CD4-positive, CD25-positive, alpha-beta regulatory T cell (primary cell): Measurements from ENCODE around the gene SLC38A1. TPM values are rescaled to one million over a fixed set of nuclear protein-coding genes. Genes with fewer than 3 reads are reported as not detected.

Experiments used
- ATAC-seq, 2 donors: fragments of 150-1000 bp; cut with Tn5 transposase; one replicate each; pipeline ENCODE4 v1.10.0; 2021; ENCODE audit warnings: low read depth in 2 of 2, moderate number of reproducible peaks in 2 of 2, moderate library complexity in 1 of 2
- DNase-seq, 3 donors: peaks; one replicate each; pipeline versions ENCODE4 v3.0.0 to v3.0.0-alpha.2; 2012 to 2022; ENCODE audit warnings: mixed read lengths in 1 of 3
- H3K27ac ChIP-seq: one replicate; pipeline ENCODE4 v1.7.0; 2013; ENCODE audit warnings: mild to moderate bottlenecking, low read length; ENCODE audit not compliant: insufficient read depth, poor library complexity, severe bottlenecking
- H3K27me3 ChIP-seq: one replicate; pipeline ENCODE4 v1.7.0; 2013; ENCODE audit warnings: low read length; ENCODE audit not compliant: control insufficient read depth, insufficient read depth
- H3K36me3 ChIP-seq: one replicate; pipeline ENCODE4 v1.7.0; 2013; ENCODE audit warnings: mild to moderate bottlenecking, low read length, moderate library complexity; ENCODE audit not compliant: control insufficient read depth, insufficient read depth
- H3K4me1 ChIP-seq: 2 replicates; pipeline ENCODE4 v1.7.0; 2013; ENCODE audit warnings: mild to moderate bottlenecking, low read length; ENCODE audit not compliant: insufficient read depth, control insufficient read depth, poor library complexity, severe bottlenecking
- H3K4me3 ChIP-seq: one replicate; pipeline ENCODE4 v1.7.0; 2013; ENCODE audit warnings: low read depth, mild to moderate bottlenecking, low read length, moderate library complexity
- H3K9me3 ChIP-seq, 2 experiments: 1 replicate in 1 of 2; 2 replicates in 1 of 2; pipeline ENCODE4 v1.7.0; 2013; ENCODE audit warnings: low read length in 2 of 2, mild to moderate bottlenecking in 1 of 2, moderate library complexity in 1 of 2; ENCODE audit not compliant: control insufficient read depth in 2 of 2
- H3K27ac Mint-ChIP-seq, 3 donors: one replicate each; pipeline ENCODE4 v1.8.0; 2020 to 2022; ENCODE audit warnings: mild to moderate bottlenecking in 3 of 3, mixed read lengths in 3 of 3, moderate library complexity in 2 of 3
- H3K27me3 Mint-ChIP-seq: one replicate; pipeline ENCODE4 v1.8.0; 2022; ENCODE audit warnings: mild to moderate bottlenecking, mixed read lengths
- H3K36me3 Mint-ChIP-seq: one replicate; pipeline ENCODE4 v1.8.0; 2020; ENCODE audit warnings: mixed read lengths
- H3K4me1 Mint-ChIP-seq, 4 donors: one replicate each; pipeline ENCODE4 v1.8.0; 2020 to 2022; ENCODE audit warnings: mixed read lengths in 4 of 4, mild to moderate bottlenecking in 1 of 4
- H3K4me3 Mint-ChIP-seq, 4 donors: one replicate each; pipeline ENCODE4 v1.8.0; 2020 to 2022; ENCODE audit warnings: mild to moderate bottlenecking in 4 of 4, mixed read lengths in 4 of 4, moderate library complexity in 3 of 4
- H3K9me3 Mint-ChIP-seq, 7 donors: one replicate each; pipeline ENCODE4 v1.8.0; 2020 to 2022; ENCODE audit warnings: mixed read lengths in 7 of 7, mild to moderate bottlenecking in 3 of 7, moderate library complexity in 2 of 7
- polyA plus RNA-seq, 4 donors: library from polyadenylated mRNA; unstranded; fragments of 300-500 nt; fragmentation: Illumina TruSeq; gene quantifications; one replicate each; pipeline ENCODE4 v1.2.3, GENCODE V29; 2021
- total RNA-seq: library from RNA; stranded (reverse); gene quantifications from one replicate; pipeline ENCODE4 v1.2.3, GENCODE V29; 2022

Gene SLC38A1
- total and polyA plus RNA-seq, 5 donors from 2014 or later: 257 to 342 (median 276) TPM

- peaks cover 0 to 3% (median 0%) of the 10 kb centered on the region in 7 donors for H3K9me3 Mint-ChIP-seq
- Histone ChIP-seq H3K27me3 (no peaks in the 10 kb centered on the region), H3K4me3 (peak overlapping the region; percentile 82), H3K36me3 (peaks cover 4% of the 10 kb centered on the region), H3K4me1 (peaks cover 47% of the 10 kb centered on the region), H3K9me3 (no peaks in the 10 kb centered on the region), H3K27ac (peak overlapping the region; percentile 96)
- H3K27ac Mint-ChIP-seq: no peak overlapping the region
- peak; percentile 23 to 47 for ATAC-seq
- no peaks in the 10 kb centered on the region for H3K27me3 Mint-ChIP-seq
- peak; percentile 57 to 90 (median 62) for DNase-seq
- no peak overlapping the region for H3K4me3 Mint-ChIP-seq
- no peaks in the 10 kb centered on the region for H3K36me3 Mint-ChIP-seq
- peaks cover 0 to 39% (median 24%) of the 10 kb centered on the region in 4 donors for H3K4me1 Mint-ChIP-seq
Observed at GRCh38 chr12:46269429-46270241, 792 bp upstream of the SLC38A1 start.

- H3K36me3 Mint-ChIP-seq: no peaks in the 10 kb centered on the region
- Histone ChIP-seq H3K27ac (peak overlapping the region; percentile 96), H3K4me3 (peak overlapping the region; percentile 90), H3K4me1 (peaks cover 63% of the 10 kb centered on the region), H3K27me3 (no peaks in the 10 kb centered on the region), H3K36me3 (peaks cover 4% of the 10 kb centered on the region), H3K9me3 (no peaks in the 10 kb centered on the region)
- H3K27me3 Mint-ChIP-seq: no peaks in the 10 kb centered on the region
- no peak overlapping the region for H3K4me3 Mint-ChIP-seq
- H3K4me1 Mint-ChIP-seq: peaks cover 9 to 44% (median 32%) of the 10 kb centered on the region in 4 donors
- DNase-seq (peak; percentile 14 to 73 (median 45)), ATAC-seq (no peak)
- no peak overlapping the region for H3K27ac Mint-ChIP-seq
- H3K9me3 Mint-ChIP-seq: peaks cover 0 to 3% (median 0%) of the 10 kb centered on the region in 7 donors
Observed at GRCh38 chr12:46267825-46268582, 839 bp downstream of the SLC38A1 start.

GRCh38 chr12:46267575-46267824 lies 1.3 kb downstream of the SLC38A1 start:
- Histone ChIP-seq H3K4me1 (peaks cover 68% of the 10 kb centered on the region), H3K27ac (peak overlapping the region; percentile 96), H3K4me3 (peak overlapping the region; percentile 90), H3K9me3 (no peaks in the 10 kb centered on the region), H3K27me3 (no peaks in the 10 kb centered on the region), H3K36me3 (peaks cover 6% of the 10 kb centered on the region)
- no peaks in the 10 kb centered on the region for H3K36me3 Mint-ChIP-seq
- ATAC-seq (no peak), DNase-seq (peak in 1 of 3 donors; percentile 60)
- no peak overlapping the region for H3K27ac Mint-ChIP-seq
- no peak overlapping the region for H3K4me3 Mint-ChIP-seq
- no peaks in the 10 kb centered on the region for H3K27me3 Mint-ChIP-seq
- H3K9me3 Mint-ChIP-seq: peaks cover 0 to 3% (median 0%) of the 10 kb centered on the region in 7 donors
- peaks cover 13 to 46% (median 35%) of the 10 kb centered on the region in 4 donors for H3K4me1 Mint-ChIP-seq

- no peaks in the 10 kb centered on the region for H3K36me3 Mint-ChIP-seq
- peak overlapping the region; percentile 90 for H3K4me3 ChIP-seq
- H3K36me3 ChIP-seq: peaks cover 8% of the 10 kb centered on the region
- peak overlapping the region; percentile 96 for H3K27ac ChIP-seq
- H3K4me3 Mint-ChIP-seq: no peak overlapping the region
- no peak overlapping the region for H3K27ac Mint-ChIP-seq
- peaks cover 13 to 42% (median 32%) of the 10 kb centered on the region in 4 donors for H3K4me1 Mint-ChIP-seq
- no peaks in the 10 kb centered on the region for H3K9me3 ChIP-seq
- DNase-seq (peak; percentile 68 to 87 (median 86)), ATAC-seq (peak; percentile 35 to 36)
- peaks cover 72% of the 10 kb centered on the region for H3K4me1 ChIP-seq
- no peaks in the 10 kb centered on the region for H3K27me3 ChIP-seq
- peaks cover 0 to 3% (median 0%) of the 10 kb centered on the region in 7 donors for H3K9me3 Mint-ChIP-seq
- H3K27me3 Mint-ChIP-seq: no peaks in the 10 kb centered on the region
Observed at GRCh38 chr12:46266869-46267574, 1.8 kb downstream of the SLC38A1 start.

- no peaks in the 10 kb centered on the region for H3K27me3 Mint-ChIP-seq
- no peak for ATAC-seq
- no peaks in the 10 kb centered on the region for H3K36me3 Mint-ChIP-seq
- Histone ChIP-seq H3K4me3 (peak overlapping the region; percentile 90), H3K4me1 (peaks cover 75% of the 10 kb centered on the region), H3K36me3 (peaks cover 13% of the 10 kb centered on the region), H3K27me3 (no peaks in the 10 kb centered on the region), H3K9me3 (no peaks in the 10 kb centered on the region), H3K27ac (peak overlapping the region; percentile 96)
- peaks cover 0 to 3% (median 0%) of the 10 kb centered on the region in 7 donors for H3K9me3 Mint-ChIP-seq
- H3K27ac Mint-ChIP-seq: no peak overlapping the region
- H3K4me3 Mint-ChIP-seq: no peak overlapping the region
- peak in 2 of 3 donors; percentile 48 to 67 for DNase-seq
- H3K4me1 Mint-ChIP-seq: peaks cover 13 to 36% (median 26%) of the 10 kb centered on the region in 4 donors
Observed at GRCh38 chr12:46266382-46266791, 2.5 kb downstream of the SLC38A1 start.

- Mint-ChIP-seq H3K27me3 (no peaks in the 10 kb centered on the region), H3K4me3 (no peak overlapping the region), H3K27ac (no peak overlapping the region), H3K9me3 (peaks cover 0 to 3% (median 0%) of the 10 kb centered on the region in 7 donors), H3K36me3 (no peaks in the 10 kb centered on the region), H3K4me1 (peaks cover 13 to 29% (median 23%) of the 10 kb centered on the region in 4 donors)
- Histone ChIP-seq H3K27me3 (no peaks in the 10 kb centered on the region), H3K4me1 (peaks cover 75% of the 10 kb centered on the region), H3K9me3 (no peaks in the 10 kb centered on the region), H3K27ac (peak overlapping the region; percentile 96), H3K4me3 (peak overlapping the region; percentile 90), H3K36me3 (peaks cover 13% of the 10 kb centered on the region)
- ATAC-seq (no peak), DNase-seq (no peak)
Observed at GRCh38 chr12:46265734-46266133, 3.1 kb downstream of the SLC38A1 start.

GRCh38 chr12:46265102-46265501 lies 3.7 kb downstream of the SLC38A1 start:
- Histone ChIP-seq H3K27ac (peak overlapping the region; percentile 96), H3K36me3 (peaks cover 15% of the 10 kb centered on the region), H3K4me3 (peak overlapping the region; percentile 90), H3K27me3 (no peaks in the 10 kb centered on the region), H3K9me3 (no peaks in the 10 kb centered on the region), H3K4me1 (peaks cover 75% of the 10 kb centered on the region)
- no peak overlapping the region for H3K4me3 Mint-ChIP-seq
- no peaks in the 10 kb centered on the region for H3K27me3 Mint-ChIP-seq
- H3K36me3 Mint-ChIP-seq: no peaks in the 10 kb centered on the region
- H3K9me3 Mint-ChIP-seq: peaks cover 0 to 3% (median 0%) of the 10 kb centered on the region in 7 donors
- ATAC-seq (no peak), DNase-seq (no peak)
- no peak overlapping the region for H3K27ac Mint-ChIP-seq
- peaks cover 13 to 23% (median 18%) of the 10 kb centered on the region in 4 donors for H3K4me1 Mint-ChIP-seq
